Measurements from ENCODE around the gene ARHGAP24. TPM values are rescaled to one million over a fixed set of nuclear protein-coding genes. Genes with fewer than 3 reads are reported as not detected.

Gene ARHGAP24
- polyA plus RNA-seq, 3 donors = 12.5 to 32.0 (median 18.8) TPM

DNA sequence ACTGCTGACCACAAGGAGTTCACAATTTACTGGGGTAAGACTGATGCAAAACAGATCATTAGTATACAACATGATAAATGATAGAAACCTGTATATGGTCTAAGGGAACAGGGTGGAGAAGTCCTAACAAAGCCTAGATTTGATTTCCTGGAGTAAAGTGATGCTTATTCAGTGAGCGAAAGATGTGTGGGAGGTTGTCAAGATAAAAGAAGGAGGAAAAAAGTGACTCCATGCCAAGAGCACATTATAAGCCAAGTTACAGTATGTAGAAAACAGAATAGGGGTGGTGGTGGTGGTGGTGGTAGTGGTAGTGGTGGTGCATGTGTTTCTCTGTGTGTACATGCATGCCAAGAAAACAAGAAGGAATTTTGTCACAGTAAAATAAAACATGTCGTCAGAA is 559.7 kb downstream of the ARHGAP24 start:
- TF ChIP-seq, protein P1, sequence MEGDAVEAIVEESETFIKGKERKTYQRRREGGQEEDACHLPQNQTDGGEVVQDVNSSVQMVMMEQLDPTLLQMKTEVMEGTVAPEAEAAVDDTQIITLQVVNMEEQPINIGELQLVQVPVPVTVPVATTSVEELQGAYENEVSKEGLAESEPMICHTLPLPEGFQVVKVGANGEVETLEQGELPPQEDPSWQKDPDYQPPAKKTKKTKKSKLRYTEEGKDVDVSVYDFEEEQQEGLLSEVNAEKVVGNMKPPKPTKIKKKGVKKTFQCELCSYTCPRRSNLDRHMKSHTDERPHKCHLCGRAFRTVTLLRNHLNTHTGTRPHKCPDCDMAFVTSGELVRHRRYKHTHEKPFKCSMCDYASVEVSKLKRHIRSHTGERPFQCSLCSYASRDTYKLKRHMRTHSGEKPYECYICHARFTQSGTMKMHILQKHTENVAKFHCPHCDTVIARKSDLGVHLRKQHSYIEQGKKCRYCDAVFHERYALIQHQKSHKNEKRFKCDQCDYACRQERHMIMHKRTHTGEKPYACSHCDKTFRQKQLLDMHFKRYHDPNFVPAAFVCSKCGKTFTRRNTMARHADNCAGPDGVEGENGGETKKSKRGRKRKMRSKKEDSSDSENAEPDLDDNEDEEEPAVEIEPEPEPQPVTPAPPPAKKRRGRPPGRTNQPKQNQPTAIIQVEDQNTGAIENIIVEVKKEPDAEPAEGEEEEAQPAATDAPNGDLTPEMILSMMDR (IDR thresholded peaks at IDR 0.05) = no peak
- Histone ChIP-seq H3K27me3 (ENCODE audit: control insufficient read depth in 2 of 2, insufficient read depth in 2 of 2, low read length in 2 of 2) (no peaks in the 10 kb centered on the region), H3K27ac (ENCODE audit: low read depth in 1 of 2, low read length in 2 of 2) (no peak overlapping the region), H3K4me2 (replicated peaks; ENCODE audit: extremely low read depth, low read length, poor library complexity, severe bottlenecking) (no peak overlapping the region), H3K4me1 (ENCODE audit: control insufficient read depth in 1 of 2, insufficient read depth in 2 of 2, low read length in 2 of 2) (peaks cover 21 to 23% of the 10 kb centered on the region in 2 donors), H3K9ac (ENCODE audit: insufficient read depth, low read length, poor library complexity, severe bottlenecking) (no peak overlapping the region), H4K20me1 (ENCODE audit: insufficient read depth, low read length) (no peaks in the 10 kb centered on the region), H3K9me3 (replicated peaks in 1 of 2; ENCODE audit: control insufficient read depth in 1 of 2, insufficient read depth in 1 of 2, low read length in 2 of 2) (no peaks in the 10 kb centered on the region), H3K4me3 (replicated peaks in 1 of 3; ENCODE audit: low read depth in 2 of 3, low read length in 3 of 3) (no peak overlapping the region), H2AFZ (ENCODE audit: insufficient read depth, low read depth, low read length, poor library complexity, severe bottlenecking) (no peak overlapping the region), H3K36me3 (replicated peaks in 1 of 2; ENCODE audit: control insufficient read depth in 1 of 2, insufficient read depth in 2 of 2, low read length in 2 of 2) (no peaks in the 10 kb centered on the region), H3K79me2 (ENCODE audit: insufficient read depth, low read length) (no peaks in the 10 kb centered on the region)
- Mint-ChIP-seq H3K36me3 (no peaks in the 10 kb centered on the region), H3K4me3 (no peak overlapping the region), H3K4me1 (peaks cover 54% of the 10 kb centered on the region), H3K27ac (no peak overlapping the region), H3K9me3 (no peaks in the 10 kb centered on the region), H3K27me3 (ENCODE audit: low read depth in 3 of 3) (no peaks in the 10 kb centered on the region)
- 93% methylated on average over 2 of the region's 2 CpGs for WGBS (ENCODE audit: insufficient coverage)
- no peak for DNase-seq
- intact Hi-C loops (cut with micrococcal nuclease) = no loop called here

DNA sequence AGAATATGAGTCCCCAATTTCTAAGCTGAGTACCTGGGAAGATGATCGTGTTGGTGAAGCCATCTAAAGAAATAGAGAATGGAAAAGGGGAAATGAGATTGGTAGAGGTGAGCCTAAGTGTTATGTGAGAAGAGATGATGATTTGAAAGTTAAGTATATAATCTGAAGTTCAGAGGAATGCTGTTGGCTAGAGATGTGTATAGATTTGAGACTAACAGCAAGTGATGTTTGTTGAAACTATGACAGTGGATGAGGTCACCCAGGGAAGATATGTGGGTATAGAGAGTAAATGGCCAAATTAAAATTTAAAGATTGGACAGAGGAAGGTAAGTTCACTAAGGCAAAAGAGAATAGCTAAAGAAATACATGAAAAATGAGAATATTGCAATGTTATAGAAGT is 560.7 kb downstream of the ARHGAP24 start:
- 57% methylated on average over 1 of the region's 1 CpG for WGBS (ENCODE audit: insufficient coverage)
- no peak overlapping the region for H3K4me2 ChIP-seq (replicated peaks; ENCODE audit: extremely low read depth, low read length, poor library complexity, severe bottlenecking)
- no peaks in the 10 kb centered on the region for H3K27me3 Mint-ChIP-seq (ENCODE audit: low read depth in 3 of 3)

More for the DNA sequence above, 560.7 kb downstream of the ARHGAP24 start:
- Histone ChIP-seq H3K36me3 (replicated peaks in 1 of 2; ENCODE audit: control insufficient read depth in 1 of 2, insufficient read depth in 2 of 2, low read length in 2 of 2) (no peaks in the 10 kb centered on the region), H3K9me3 (replicated peaks in 1 of 2; ENCODE audit: control insufficient read depth in 1 of 2, insufficient read depth in 1 of 2, low read length in 2 of 2) (no peaks in the 10 kb centered on the region), H2AFZ (ENCODE audit: insufficient read depth, low read depth, low read length, poor library complexity, severe bottlenecking) (no peak overlapping the region), H3K27ac (ENCODE audit: low read depth in 1 of 2, low read length in 2 of 2) (no peak overlapping the region), H3K4me3 (replicated peaks in 1 of 3; ENCODE audit: low read depth in 2 of 3, low read length in 3 of 3) (no peak overlapping the region), H3K4me1 (ENCODE audit: control insufficient read depth in 1 of 2, insufficient read depth in 2 of 2, low read length in 2 of 2) (peaks cover 21 to 23% of the 10 kb centered on the region in 2 donors), H3K27me3 (ENCODE audit: control insufficient read depth in 2 of 2, insufficient read depth in 2 of 2, low read length in 2 of 2) (no peaks in the 10 kb centered on the region), H3K9ac (ENCODE audit: insufficient read depth, low read length, poor library complexity, severe bottlenecking) (no peak overlapping the region), H3K79me2 (ENCODE audit: insufficient read depth, low read length) (no peaks in the 10 kb centered on the region), H4K20me1 (ENCODE audit: insufficient read depth, low read length) (no peaks in the 10 kb centered on the region)
- no peak for DNase-seq
- no peak overlapping the region for H3K4me3 Mint-ChIP-seq
- intact Hi-C loops (cut with micrococcal nuclease) = no loop called here
- peaks cover 49% of the 10 kb centered on the region for H3K4me1 Mint-ChIP-seq
- no peak overlapping the region for H3K27ac Mint-ChIP-seq
- H3K36me3 Mint-ChIP-seq = no peaks in the 10 kb centered on the region
- peaks cover 0 to 2% (median 0%) of the 10 kb centered on the region in 7 donors for H3K9me3 Mint-ChIP-seq
- TF ChIP-seq, protein P1 (IDR thresholded peaks at IDR 0.05) = no peak

All from CD14-positive monocyte (primary cell).